HUDEP-2 (cell line): ENCODE data around the gene CCDC170.

Experiments
- DNase-seq, 76 experiments: peaks; one replicate each; lab custom pipeline; 2025; ENCODE audit not compliant: unreplicated experiment in 76 of 76; lab: John Stamatoyannopoulos, UW

The CCDC170 gene

GRCh38 chr6:151647976-151648639 lies 154.3 kb downstream of the CCDC170 start:
- DNase-seq: peak in 8 of 76 experiments; percentile 7 to 37 (median 19)

- DNase-seq: no peak
These were observed 156.0 kb downstream of the CCDC170 start for GRCh38 chr6:151649835-151650234.

GRCh38 chr6:151651639-151652038 lies 157.8 kb downstream of the CCDC170 start:
- DNase-seq: no peak

GRCh38 chr6:151652325-151652724 lies 158.5 kb downstream of the CCDC170 start:
- no peak for DNase-seq

GRCh38 chr6:151655099-151655498 lies 161.3 kb downstream of the CCDC170 start:
- DNase-seq: no peak

- no peak for DNase-seq
These were observed 162.6 kb downstream of the CCDC170 start for GRCh38 chr6:151656392-151656791.

- DNase-seq: no peak
These were observed 164.3 kb downstream of the CCDC170 start for GRCh38 chr6:151658091-151658490.

GRCh38 chr6:151659212-151659611 lies 165.4 kb downstream of the CCDC170 start:
- no peak for DNase-seq

GRCh38 chr6:151661509-151661908 lies 167.7 kb downstream of the CCDC170 start:
- no peak for DNase-seq

GRCh38 chr6:151661928-151662327 lies 168.1 kb downstream of the CCDC170 start:
- peak in 3 of 76 experiments; percentile 7 to 18 (median 11) for DNase-seq

- DNase-seq: no peak
These were observed 169.7 kb downstream of the CCDC170 start for GRCh38 chr6:151663559-151663958.

GRCh38 chr6:151664390-151664789 lies 170.6 kb downstream of the CCDC170 start:
- DNase-seq: no peak

- DNase-seq: no peak
These were observed 171.5 kb downstream of the CCDC170 start for GRCh38 chr6:151665329-151665728.

- no peak for DNase-seq
These were observed 172.7 kb downstream of the CCDC170 start for GRCh38 chr6:151666526-151666925.

- no peak for DNase-seq
These were observed 175.4 kb downstream of the CCDC170 start for GRCh38 chr6:151669208-151669560.

- no peak for DNase-seq
These were observed 176.3 kb downstream of the CCDC170 start for GRCh38 chr6:151670116-151670515.
